SK-N-SH (cell line): ENCODE results near the gene ZNF804B.

Source experiments
- ELF1 ChIP-seq: IDR thresholded peaks from 2 replicates; pipeline ENCODE4 v1.4.0; 2012
- JUND ChIP-seq: IDR thresholded peaks from 2 replicates; pipeline ENCODE4 v1.4.0; 2012
- MAX ChIP-seq: IDR thresholded peaks from 2 replicates; pipeline ENCODE4 v1.4.0; 2012; ENCODE audit warnings: low read depth
- MEF2A ChIP-seq: IDR thresholded peaks from 2 replicates; pipeline ENCODE4 v1.4.0; 2012; ENCODE audit warnings: low read depth, borderline replicate concordance
- NFIC ChIP-seq: IDR thresholded peaks from 2 replicates; pipeline ENCODE4 v1.4.0; 2012; ENCODE audit warnings: borderline replicate concordance
- POLR2AphosphoS5 ChIP-seq: IDR thresholded peaks from 2 replicates; pipeline ENCODE4 v1.6.1; 2012; ENCODE audit warnings: low read depth, low read length
- REST ChIP-seq: IDR thresholded peaks from 2 replicates; pipeline ENCODE4 v1.6.1; 2012; ENCODE audit warnings: mild to moderate bottlenecking, low read depth, low read length, moderate library complexity
- SIN3A ChIP-seq: IDR thresholded peaks from 2 replicates; pipeline ENCODE4 v1.6.1; 2012; ENCODE audit warnings: low read depth, mild to moderate bottlenecking, low read length, moderate library complexity, borderline replicate concordance
- TAF1 ChIP-seq: IDR thresholded peaks from 2 replicates; pipeline ENCODE4 v1.6.1; 2012; ENCODE audit warnings: low read depth, mild to moderate bottlenecking, low read length, moderate library complexity, borderline replicate concordance
- YY1 ChIP-seq: IDR thresholded peaks from 2 replicates; pipeline ENCODE4 v1.4.0; 2012; ENCODE audit warnings: low read depth, mild to moderate bottlenecking
- TF ChIP-seq, protein P1 (sequence below): fragments of 200-600 bp; sonication (generic); IDR thresholded peaks from 2 replicates; pipeline ENCODE4 v1.6.1; 2017; ENCODE audit warnings: antibody characterized with exemption, mild to moderate bottlenecking, moderate library complexity
- TF ChIP-seq, protein P2 (sequence below): fragments of 150-350 bp; IDR thresholded peaks from 2 replicates; pipeline ENCODE4 v1.6.1; 2016; ENCODE audit warnings: mild to moderate bottlenecking, low read depth, low read length
- TF ChIP-seq, protein P3 (sequence below): IDR thresholded peaks from 2 replicates; pipeline ENCODE4; 2012

DNA sequence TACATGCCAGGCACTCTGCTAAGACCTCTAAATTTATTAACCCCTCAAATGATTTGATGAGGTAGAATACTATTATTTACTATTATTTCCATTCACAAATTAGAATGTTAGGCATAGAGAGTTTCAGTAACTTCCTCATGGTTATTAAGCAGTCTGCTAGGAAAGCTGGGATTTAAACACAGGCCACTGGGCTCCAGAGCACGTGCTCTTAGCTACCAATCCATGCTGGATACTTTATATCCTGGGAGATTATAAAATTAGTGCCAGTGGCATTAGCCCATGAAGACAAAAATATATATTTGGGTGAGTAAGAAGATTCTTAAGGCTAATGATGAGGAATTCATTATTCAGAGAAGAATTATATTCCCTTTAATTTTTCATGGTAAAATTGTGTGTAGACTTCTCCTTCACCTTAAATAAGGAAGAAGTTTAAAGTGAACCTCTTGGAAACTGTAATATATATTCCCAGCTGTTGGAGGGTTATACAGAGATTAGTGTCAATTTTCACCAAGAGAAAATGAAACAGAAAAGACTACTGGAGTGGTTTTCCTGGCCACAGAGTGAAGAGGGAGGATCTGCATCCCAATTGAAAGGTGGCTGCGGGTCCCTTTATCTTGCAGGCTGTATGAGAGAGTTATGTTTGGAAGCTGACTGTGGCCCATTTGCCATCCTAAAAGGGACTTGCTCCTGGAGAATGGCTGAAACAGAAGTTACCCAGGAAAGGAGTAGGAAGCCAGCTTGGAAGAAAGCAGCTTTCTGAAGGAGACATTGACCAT, 370.3 kb downstream of the ZNF804B start:
- TF ChIP-seq SIN3A (no peak), YY1 (no peak), REST (no peak), ELF1 (no peak), POLR2AphosphoS5 (no peak), NFIC (no peak), TAF1 (no peak), MEF2A (no peak), MAX (no peak), JUND (no peak)
- TF ChIP-seq, protein P1, sequence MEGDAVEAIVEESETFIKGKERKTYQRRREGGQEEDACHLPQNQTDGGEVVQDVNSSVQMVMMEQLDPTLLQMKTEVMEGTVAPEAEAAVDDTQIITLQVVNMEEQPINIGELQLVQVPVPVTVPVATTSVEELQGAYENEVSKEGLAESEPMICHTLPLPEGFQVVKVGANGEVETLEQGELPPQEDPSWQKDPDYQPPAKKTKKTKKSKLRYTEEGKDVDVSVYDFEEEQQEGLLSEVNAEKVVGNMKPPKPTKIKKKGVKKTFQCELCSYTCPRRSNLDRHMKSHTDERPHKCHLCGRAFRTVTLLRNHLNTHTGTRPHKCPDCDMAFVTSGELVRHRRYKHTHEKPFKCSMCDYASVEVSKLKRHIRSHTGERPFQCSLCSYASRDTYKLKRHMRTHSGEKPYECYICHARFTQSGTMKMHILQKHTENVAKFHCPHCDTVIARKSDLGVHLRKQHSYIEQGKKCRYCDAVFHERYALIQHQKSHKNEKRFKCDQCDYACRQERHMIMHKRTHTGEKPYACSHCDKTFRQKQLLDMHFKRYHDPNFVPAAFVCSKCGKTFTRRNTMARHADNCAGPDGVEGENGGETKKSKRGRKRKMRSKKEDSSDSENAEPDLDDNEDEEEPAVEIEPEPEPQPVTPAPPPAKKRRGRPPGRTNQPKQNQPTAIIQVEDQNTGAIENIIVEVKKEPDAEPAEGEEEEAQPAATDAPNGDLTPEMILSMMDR = no peak
- TF ChIP-seq, protein P2, sequence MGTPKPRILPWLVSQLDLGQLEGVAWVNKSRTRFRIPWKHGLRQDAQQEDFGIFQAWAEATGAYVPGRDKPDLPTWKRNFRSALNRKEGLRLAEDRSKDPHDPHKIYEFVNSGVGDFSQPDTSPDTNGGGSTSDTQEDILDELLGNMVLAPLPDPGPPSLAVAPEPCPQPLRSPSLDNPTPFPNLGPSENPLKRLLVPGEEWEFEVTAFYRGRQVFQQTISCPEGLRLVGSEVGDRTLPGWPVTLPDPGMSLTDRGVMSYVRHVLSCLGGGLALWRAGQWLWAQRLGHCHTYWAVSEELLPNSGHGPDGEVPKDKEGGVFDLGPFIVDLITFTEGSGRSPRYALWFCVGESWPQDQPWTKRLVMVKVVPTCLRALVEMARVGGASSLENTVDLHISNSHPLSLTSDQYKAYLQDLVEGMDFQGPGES = no peak
- TF ChIP-seq, protein P3, sequence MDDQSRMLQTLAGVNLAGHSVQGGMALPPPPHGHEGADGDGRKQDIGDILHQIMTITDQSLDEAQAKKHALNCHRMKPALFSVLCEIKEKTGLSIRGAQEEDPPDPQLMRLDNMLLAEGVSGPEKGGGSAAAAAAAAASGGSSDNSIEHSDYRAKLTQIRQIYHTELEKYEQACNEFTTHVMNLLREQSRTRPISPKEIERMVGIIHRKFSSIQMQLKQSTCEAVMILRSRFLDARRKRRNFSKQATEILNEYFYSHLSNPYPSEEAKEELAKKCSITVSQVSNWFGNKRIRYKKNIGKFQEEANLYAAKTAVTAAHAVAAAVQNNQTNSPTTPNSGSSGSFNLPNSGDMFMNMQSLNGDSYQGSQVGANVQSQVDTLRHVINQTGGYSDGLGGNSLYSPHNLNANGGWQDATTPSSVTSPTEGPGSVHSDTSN = no peak
